Measurements from ENCODE around the gene UBE2V1.
A peak's percentile ranks its signal among the peaks of the same experiment; 100 is the strongest.
"Not testable (repeated sequence)": the region's sequence is repeated elsewhere in the genome, so short reads cannot be mapped to it uniquely, and the experiment has no call there.

The UBE2V1 gene

GRCh38 chr20:50092436-50092835 is 20.5 kb downstream of the UBE2V1 start:
- DNase-seq = no peak

- DNase-seq = no peak
These were observed 23.2 kb downstream of the UBE2V1 start for GRCh38 chr20:50089787-50090177.

DNA sequence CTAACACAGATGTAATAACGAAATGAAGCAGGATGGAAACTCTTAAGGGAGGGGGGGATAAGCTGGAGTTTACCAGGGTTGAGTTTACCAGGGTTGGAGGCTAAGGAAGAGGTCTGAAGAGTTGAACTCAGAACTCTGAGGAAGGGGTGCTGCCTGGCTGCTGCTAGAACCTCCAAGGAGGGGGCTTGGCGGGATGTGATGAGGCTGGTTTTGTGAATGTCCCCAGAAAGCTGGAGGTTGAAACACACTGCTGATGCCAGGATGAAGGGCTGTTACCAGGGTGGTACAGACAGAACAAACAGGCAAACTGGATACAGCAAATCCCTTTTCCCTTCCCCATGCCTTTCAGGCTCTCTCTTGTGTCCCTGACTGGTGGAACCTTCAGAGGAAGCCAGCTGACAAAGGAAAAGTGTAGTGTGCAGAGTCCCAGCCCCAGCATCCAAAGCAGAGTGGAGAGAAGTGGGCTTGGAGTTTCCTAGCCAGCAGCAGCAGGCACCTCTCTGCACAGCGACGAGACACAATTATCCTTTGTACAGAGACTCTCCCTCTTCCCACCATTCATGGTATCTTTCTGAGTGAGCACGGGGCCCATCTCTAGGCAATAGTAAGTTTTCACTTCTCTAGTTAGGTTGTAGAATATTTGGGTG is 23.7 kb downstream of the UBE2V1 start:
- DNase-seq = no peak

DNA sequence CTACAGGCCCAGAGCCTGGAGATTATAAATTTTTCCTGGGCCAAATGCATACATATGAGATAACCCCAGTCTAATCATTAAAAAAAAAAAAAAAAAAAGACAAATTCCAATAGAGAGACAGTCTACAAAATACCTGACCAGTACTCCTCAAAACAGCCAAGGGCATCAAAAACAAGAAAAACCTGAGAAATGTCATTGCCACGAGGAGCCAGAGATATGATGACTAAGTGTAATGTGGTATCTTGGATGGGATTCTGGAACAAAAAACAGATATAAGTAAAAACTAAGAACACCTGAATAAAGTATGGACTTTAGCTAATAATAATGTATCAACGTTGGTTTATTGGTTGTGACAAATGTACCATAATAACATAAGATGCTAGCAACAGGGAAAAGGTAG is 24.9 kb downstream of the UBE2V1 start:
- DNase-seq = no peak

- DNase-seq = peak; percentile 65
These were observed 27.2 kb downstream of the UBE2V1 start for GRCh38 chr20:50085481-50086365.

DNA sequence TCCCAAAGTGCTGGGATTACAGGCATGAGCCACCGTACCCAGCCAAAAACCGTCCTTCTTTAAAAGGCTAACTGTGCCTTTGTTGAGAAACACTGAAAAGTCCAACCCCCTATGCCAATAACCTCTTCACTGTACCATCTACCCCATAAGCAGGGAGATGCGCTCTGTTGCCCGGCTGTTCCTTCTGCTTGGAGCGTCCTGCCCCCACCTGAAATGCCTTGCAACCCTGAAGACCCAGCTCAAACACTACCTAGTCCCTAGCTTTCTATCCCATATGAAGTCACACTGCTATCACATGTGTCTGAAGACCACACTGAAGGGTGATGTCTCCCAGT is 27.8 kb downstream of the UBE2V1 start:
- DNase-seq = no peak

DNA sequence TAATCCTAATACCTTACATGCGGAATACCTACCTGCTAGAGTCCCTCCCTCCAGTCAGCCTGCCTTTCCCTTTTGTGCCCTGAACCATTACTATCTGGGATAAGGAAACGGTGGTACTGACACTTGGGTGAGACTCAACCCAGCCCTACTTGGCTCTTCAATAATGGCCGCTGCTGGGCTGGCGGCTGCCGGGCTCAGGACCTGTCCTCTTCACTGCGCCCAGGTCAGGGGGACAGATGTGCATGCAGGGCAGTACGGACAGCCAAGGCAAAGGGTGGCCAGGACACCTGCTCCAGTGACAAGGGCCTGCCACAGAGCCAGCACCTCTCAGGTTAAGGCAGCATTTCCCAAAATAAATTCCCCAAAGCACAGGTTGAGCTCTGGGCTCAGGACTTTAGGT is 29.9 kb downstream of the UBE2V1 start:
- no peak for DNase-seq

DNA sequence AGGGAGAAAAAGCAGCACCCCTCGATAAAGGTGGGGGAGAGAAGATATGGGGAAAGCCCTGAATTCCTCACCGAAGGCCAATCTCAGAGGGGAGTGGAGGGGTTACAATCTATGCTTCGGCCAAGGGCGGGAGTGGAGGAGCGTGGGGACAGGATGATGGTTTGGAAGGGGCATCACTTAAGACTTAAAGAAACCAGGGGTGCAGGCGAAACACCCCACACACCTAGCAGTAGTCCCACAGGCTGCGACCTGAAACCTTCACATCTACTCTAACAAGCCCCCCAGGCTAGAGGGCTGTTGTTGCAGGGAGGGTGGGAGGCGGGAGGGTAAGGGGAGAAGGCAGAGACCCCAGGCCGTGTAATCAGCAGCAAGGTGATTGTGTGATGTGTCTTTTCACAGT is 30.9 kb downstream of the UBE2V1 start:
- not testable (repeated sequence) for DNase-seq

GRCh38 chr20:50077818-50078601 is 34.9 kb downstream of the UBE2V1 start:
- DNase-seq = no peak

GRCh38 chr20:50073500-50073899 is 39.5 kb downstream of the UBE2V1 start:
- DNase-seq = no peak

DNA sequence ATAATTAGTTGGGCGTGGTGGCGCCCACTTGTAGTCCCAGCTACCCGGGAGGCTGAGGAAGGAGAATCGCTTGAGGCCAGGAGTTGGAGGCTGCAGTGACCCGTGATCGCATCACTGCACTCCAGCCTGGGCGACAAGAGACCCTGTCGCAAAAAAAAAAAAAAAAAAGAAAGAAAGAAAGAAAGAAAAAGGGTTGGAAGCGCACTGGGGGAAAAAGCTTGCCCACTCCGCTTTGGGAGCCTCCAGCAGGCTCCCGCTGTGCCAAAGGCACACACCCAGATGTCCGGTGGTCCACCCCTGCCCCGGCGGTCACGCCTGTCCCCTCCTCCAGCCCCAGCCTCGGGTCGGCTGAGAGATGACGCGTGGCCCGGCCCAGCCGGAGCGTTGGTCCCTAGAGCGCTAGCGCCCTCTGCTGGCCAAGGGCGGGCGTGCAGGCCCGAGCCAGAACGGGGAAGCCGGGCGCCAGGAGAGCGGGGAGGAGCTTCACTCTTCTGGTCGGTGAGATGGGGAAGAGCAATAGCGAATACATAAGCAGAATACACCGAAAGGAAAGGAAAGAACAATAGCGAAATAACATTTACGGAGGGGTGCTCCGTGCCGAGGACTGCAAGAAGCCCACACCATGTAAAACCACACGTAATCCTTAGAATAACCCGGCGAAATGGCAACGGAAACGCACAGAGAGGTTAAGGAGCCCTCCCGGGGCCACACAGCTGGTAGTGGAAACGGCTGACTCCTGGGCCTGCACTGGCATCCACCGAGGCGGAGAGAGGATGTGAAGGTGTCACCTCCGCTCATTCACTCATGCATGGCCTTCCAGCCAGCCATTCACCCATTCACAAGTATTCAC is 41.7 kb downstream of the UBE2V1 start:
- DNase-seq = peak; percentile 89

DNA sequence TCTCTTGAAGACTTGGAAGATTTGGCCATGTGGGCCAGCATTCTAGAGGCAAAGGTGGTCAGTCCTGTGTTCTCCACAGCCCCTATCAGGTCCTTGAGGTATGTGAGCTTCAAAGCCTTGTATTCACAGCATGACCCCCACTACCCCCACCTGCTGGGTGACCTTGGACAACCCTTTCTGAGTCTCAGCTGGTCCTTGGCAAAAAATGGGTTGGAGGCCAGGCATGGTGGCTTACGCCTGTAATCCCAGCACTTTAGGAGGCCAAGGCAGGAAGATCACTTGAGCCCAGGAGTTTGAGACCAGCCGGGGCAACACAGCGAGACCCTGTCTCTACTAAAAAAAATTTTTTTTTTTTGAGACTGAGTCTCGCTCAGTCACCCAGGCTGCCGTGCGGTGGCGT is 42.6 kb downstream of the UBE2V1 start:
- no peak for DNase-seq

GRCh38 chr20:50068041-50068651 is 44.8 kb downstream of the UBE2V1 start:
- no peak for DNase-seq

- no peak for DNase-seq
These were observed 45.5 kb downstream of the UBE2V1 start for GRCh38 chr20:50067461-50067860.

- DNase-seq = no peak
These were observed 45.9 kb downstream of the UBE2V1 start for GRCh38 chr20:50067018-50067417.

DNA sequence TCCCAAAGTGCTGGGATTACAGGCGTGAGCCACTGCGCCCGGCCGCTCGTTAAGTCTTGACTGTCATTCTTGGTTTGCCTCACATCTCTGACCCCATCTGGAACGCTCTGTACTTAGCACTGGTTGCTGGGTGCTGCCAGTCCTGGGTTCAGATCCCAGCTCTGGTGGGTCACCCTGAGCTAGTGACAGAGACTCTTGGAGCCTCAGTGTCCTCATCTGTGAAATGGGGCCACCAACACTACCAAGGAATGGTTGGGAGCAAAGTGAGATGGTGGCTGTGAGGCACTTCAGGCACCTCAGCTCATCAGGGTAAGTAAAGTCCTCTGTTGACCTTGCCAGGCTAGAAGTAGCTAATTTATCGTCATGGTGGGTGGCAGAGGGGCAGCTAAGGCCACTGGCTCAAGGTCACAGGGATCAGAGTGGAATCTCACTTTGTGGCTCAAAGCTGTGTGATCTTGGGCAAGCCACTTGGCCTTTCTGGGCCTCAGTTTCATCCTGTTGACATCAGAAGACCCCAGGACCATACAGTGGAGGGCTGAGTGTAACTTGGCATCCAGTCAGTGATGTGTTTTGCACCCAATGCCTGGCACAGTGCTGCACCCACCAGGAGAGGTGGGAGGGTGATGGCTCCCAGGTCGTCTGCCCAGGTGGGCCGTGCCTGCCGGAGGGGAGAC is 46.7 kb downstream of the UBE2V1 start:
- DNase-seq = no peak

DNA sequence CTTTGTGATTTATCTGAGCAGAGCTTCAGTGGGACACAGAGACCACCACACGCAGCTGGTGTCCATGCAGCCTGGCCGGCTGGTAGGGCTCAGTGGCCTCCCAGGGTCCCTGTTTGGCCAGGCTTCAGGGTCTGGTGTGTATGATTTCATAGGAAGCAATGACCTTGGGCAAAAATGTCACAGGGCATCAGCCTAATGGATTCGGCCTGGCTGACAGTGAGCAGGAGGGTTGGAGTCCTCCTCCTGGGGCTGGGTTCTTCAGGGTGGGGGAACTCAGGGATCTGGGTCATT is 47.7 kb downstream of the UBE2V1 start:
- DNase-seq = no peak

DNA sequence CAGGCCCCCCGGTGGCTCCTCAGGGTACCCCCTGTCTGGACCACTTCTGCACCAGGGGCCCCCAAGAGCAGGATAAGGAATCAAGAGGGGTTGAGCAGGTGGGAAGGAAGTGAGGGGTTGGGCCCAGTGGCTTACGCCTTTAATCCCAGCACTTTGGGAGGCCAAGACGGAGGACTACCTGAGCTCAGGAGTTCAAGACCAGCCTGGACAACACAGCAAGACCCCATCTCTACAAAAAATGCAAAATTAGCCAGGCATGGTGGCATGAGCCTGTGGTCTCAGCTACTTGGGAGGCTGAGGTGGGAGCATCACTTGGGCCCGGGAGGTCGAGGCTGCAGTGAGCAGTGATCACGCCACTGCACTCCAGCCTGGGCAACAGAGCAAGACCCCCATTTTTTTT is 49.2 kb downstream of the UBE2V1 start:
- not testable (repeated sequence) for DNase-seq

DNA sequence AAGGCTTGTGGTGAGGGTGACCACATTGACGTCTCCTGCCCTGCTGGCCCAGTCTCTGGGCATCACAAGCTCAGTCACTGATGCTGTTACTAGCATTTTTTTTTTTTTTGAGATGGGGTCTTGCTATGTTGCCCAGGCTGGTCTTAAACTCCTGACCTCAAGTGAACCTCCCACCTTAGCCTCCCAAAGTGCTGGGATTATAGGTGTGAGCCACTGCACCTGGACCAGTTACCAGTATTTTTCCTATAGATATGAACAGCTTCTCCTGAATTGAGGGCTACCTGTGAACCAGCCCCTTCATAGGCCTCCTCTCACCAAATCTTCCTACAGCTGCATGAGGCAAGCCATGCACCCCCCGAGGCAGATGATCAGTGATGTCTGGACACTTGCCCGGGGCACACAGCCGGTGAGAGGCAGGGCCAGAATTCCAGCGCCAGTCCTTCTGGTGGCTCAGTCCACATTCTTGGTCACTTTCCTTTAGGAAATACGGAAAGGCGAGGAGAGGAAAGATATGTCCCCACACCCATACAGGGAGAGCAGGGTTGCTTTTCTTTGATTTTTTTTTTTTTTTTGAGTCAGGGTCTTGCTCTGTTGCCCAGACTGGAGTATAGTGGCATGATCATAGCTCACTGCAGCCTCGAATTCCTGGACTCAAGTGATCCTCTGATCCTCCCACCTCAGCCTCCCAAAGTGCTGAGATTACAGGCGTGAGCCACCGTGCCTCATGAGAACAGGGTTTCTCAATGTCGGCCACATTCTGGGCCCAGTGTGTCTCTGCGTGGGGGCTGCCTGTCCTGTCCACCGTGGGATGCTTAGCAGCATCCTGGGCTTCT is 50.7 kb downstream of the UBE2V1 start:
- DNase-seq = no peak

- no peak for DNase-seq
These were observed 51.6 kb downstream of the UBE2V1 start for GRCh38 chr20:50061151-50062005.
